ENCODE results near the gene PRELID3B.
A peak's percentile ranks its signal among the peaks of the same experiment; 100 is the strongest.

PRELID3B gene

GRCh38 chr20:59042151-59042795 is at the start of gene PRELID3B:
TSS of gene PRELID3B (minus strand) at chr20:59042786. CDS start at chr20:59042730, 56 bp downstream.
- no peak for DNase-seq (ENCODE audit: low spot score)

GRCh38 chr20:59087829-59088433 is 45.3 kb upstream of the PRELID3B start:
- peak; percentile 71 for DNase-seq (ENCODE audit: low spot score)

DNA sequence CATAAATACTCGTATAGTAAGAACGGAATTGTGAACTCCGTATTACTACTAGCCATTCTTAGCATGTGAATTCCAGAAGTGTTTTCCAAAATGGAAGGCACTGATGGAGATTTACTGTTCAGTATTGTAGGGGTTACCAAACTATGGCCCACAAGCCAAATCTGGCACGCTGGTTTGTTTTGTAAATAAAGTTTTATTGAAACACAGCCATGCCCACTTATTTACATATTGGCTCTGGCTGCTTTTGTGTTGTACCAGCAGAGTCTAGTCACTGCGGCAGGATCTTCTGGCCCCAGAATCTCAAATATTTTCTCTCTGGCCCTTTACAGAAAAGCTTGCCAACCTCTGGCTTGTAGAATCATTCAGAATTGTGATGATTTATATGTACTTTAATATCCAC is 44.3 kb upstream of the PRELID3B start:
- no peak for DNase-seq (ENCODE audit: low spot score)

DNA sequence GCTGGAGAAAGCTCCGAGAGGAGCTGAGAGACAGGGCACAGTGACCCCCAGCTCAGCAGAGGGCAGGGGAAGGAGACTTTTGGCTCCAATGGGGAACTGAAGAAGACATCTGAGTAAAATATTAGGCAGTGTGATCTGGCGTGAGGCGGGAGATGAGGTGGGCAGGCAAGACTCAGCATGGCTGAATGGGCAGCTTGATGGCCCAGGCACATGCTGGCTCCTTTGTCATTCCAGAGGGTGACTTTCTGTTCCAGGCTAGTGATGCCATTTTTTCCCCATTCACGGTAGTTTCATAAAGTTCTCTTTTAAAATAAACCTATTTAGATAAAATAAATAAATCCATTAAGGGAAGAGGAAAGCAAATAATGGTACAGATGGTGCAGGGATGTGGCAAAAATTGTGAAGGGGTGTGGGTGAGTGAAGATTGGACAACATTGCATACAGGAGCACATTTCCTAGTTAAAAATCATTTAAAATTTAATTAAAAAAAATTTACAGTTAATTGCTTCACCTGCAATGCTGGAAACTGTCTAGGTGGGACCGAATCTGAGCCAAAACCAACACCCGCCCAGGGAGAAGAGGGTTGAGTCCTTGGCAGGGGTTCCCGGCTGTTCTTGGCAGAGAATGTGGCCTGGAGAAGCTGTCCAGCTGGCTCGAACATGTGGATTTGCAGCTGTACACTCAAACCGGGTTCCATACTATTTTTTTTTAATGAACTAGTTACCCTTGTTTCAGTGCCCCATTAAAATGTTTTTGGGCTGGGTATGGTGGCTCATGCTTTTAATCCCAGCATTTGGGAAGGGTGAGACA is 41.7 kb upstream of the PRELID3B start:
- DNase-seq (ENCODE audit: low spot score) = no peak

GRCh38 chr20:59082981-59083380 is 40.4 kb upstream of the PRELID3B start:
- DNase-seq (ENCODE audit: low spot score) = no peak

DNA sequence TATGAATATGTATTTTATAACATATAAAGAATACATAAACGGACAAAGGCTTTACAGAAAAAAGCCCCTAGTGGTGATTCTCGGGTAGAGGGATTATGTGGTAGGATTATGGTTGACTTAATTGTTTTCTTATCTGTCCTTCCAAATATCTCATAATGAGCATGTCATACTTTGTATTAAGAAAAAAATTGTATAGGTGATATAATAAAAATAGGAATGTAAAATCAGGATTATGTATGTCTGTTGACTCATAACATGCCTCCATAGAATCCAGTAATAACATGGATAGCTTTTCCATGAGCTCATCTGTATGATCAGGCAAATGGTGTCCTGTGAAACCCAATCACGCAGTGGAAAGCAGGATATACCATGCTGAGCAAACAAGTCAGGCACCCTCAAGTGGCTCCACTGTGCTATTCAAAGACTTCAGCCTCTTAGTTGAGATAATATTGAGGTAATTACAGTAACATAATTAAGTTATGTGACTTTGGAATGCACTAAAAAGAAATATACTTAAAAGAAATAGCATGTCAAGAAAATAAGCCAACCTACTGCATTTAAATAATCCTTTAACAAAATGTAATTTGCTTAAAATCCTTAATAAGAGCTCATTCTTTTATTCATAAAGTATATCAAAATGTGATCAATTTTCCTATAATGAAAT is 39.6 kb upstream of the PRELID3B start:
- no peak for DNase-seq (ENCODE audit: low spot score)

DNA sequence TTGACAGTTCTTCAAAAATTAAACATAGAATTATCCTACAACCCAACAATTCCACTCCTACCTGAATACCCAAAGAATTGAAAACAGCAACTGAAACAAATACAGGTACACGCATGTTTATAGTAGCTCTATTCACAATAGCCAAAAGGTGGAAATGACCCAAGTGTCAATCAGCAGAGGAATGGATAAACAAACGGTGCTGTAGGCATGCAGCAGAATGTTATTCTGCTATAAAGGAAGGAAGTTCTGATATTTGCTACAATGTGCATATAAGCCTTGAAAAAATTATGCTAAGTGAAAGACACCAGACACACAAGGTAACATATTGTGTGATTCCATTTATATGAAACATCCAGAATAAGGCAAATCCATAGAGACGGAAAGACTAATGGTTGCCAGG is 38.5 kb upstream of the PRELID3B start:
- DNase-seq (ENCODE audit: low spot score) = no peak

DNA sequence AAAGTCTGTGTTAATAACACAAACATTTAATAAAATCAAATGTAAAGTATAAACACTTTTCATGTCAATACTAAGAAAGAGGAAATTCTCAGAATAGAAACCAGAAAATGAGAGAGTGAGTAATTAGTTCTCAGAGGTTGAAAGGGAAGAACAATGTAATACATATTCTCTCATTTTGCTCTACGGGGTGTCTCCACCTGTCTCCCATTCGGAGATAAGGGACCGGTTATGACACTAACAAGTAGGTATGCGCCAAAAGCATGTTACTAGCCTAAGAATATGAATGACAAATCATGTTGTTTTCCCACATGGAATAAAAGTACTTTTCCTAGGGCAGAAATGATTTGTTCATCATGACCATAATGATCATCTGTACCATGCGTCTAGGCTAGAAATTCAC is 35.6 kb upstream of the PRELID3B start:
- DNase-seq (ENCODE audit: low spot score) = no peak

DNA sequence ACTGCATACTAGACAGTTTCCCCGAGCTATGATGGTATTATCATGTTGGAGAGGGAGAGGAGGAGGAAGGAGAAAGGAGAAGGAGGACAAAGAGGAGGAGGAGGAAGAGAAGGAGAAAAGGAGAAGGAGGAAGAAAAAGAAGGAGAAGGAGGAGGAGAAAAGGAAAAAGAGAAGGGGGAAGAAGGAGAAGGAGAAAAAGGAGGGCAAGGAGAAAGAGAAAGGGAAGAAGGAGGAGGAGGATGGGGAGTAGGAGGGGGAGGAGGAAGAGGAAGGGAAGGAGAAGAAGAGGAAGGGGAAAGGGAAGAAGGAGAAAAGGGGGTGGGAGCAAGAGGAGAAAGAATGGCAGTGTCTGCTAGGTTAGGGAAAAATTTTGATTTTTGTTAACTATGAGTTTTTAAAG is 35.1 kb upstream of the PRELID3B start:
- DNase-seq (ENCODE audit: low spot score) = no peak

DNA sequence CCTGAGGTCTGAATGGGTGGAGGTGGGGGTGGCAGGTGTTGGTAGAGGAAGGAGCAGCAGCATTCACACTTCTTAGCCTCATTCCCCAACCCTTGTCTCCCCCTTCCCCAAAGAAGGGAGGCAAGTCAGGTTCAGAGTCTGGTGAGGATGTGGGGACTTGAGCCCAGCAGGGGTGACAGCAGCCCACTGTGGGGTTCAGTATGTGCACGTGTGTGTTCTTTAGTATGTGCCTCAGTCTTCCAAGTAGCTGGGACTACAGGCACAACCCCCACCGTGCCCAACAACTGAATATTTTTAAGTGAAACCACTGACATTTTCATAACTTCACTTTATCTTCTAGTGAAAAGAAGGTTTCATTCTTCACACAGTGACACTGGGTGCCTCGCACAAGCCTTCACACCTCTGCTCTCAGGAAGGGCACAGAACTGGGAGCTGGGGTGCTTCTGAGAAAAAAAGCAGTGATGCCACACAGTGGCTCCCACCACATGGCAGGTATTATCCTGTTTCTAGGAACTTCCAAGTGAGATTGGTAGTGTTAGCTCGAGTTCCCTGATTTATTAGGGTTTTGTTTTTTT is 33.4 kb upstream of the PRELID3B start:
- DNase-seq (ENCODE audit: low spot score) = no peak

DNA sequence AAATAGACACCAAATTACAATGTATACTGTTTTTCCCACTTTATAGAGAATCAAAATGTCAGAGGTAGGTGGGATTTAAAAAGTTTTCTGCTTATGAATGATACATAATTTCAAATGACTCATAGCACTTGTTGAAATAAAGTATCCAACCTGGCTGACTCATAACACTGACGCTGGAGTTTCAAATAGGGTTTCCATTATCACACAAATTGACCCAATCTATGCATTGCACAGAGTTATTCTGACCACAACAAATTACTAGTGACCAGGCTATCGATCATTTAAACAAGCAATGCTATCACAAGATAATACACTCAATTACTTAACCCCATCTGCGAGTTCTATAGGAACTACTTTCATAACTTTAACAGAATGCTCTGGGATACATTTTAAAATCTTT is 31.9 kb upstream of the PRELID3B start:
- DNase-seq (ENCODE audit: low spot score) = no peak

DNA sequence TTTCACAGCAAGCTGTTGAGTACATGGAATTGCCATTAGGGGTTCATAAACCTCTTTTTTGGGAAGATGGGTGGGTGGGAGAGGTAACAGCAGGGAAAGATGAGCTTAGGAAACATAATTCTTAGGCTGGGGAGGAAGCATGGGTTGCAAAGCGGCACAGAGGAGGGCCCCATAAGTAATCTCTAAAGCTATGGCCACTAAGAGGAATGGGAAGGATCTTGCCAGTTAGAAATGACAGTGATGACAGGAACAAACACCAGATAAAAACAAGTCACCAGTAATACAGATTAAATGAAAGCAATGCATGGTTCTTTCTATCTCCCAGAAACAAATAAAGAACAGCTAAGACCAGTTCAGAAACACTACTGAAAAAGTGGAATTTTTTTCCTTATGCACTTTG is 31.0 kb upstream of the PRELID3B start:
- DNase-seq (ENCODE audit: low spot score) = no peak

DNA sequence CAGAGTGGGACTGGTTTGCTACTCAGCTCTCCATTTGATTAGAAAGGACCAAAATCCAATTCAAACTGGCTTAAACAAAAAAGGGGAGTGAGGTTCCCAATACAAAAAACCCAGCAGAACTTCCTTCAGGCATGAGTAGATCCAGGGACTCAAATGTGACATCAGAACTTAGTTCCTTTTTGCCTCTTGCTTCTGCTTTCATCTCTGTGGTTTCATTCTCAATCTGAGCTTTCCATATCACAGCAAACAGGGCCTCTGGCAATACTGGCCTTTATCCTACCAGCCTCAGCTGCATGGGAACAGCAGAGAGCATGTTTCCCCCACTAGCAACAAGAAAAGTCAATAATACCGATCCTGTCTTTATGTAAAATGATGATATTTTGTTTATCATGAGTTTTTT is 28.6 kb upstream of the PRELID3B start:
- DNase-seq (ENCODE audit: low spot score) = no peak

DNA sequence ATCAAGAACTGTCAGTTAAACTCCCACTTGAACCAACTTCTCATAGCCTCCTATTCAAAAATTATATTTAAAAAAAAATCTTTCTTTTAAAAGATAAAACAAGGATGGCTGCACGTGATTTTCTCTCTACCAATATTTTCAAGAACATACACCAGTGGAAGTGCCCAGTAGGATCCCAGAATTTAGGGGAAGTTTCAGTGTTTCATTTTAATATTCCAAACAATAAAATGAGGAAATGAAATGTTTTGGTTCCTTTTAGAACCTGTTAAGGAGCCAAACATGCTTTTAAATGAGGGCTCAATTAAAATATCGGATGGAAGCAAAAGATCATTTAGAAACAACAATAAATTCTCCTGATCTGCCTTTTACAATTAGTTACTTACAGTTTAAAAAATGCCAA is 26.4 kb upstream of the PRELID3B start:
- no peak for DNase-seq (ENCODE audit: low spot score)

DNA sequence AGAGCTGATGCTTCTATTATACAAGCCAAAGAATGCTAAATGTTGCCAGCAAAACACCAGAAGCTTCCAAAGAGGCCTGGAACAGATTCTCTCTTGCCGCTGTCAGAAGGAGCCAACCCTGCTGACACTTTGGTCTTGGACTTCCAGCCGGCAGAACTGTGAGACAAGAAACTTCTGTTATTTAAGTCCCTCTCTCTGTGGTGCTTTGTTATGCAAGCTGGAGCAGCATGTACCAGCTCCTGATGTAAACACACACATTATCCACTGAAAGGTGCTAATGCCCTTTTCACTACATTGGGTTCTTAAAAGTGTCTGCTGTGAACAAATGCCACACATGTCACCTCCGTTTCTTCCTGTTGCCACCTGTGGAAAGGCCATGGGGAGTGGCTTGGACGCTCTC is 25.9 kb upstream of the PRELID3B start:
- DNase-seq (ENCODE audit: low spot score) = no peak

DNA sequence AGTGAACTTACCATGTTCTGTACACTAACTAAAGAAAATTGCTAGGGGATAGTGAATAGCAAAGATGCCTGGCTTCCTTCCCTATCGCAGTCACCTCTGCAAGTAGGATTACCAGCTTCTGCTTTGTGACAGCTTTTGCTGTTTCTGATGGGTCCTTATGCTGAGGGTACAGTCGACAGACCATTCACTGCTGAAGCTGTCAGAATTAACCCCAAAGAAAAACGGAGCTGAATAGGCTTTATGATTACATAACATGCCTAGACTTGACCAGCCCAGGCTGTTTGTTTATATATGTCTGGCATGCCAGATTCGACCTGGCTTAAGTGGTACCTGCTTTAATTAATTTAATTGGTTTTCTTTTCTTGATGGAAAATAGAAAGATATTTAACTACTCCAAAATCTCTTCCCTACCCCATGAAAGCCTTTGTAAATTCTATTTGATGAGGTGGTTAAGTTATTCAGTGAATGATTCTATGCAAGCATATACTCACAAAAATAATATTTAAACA is 21.7 kb upstream of the PRELID3B start:
- no peak for DNase-seq (ENCODE audit: low spot score)

DNA sequence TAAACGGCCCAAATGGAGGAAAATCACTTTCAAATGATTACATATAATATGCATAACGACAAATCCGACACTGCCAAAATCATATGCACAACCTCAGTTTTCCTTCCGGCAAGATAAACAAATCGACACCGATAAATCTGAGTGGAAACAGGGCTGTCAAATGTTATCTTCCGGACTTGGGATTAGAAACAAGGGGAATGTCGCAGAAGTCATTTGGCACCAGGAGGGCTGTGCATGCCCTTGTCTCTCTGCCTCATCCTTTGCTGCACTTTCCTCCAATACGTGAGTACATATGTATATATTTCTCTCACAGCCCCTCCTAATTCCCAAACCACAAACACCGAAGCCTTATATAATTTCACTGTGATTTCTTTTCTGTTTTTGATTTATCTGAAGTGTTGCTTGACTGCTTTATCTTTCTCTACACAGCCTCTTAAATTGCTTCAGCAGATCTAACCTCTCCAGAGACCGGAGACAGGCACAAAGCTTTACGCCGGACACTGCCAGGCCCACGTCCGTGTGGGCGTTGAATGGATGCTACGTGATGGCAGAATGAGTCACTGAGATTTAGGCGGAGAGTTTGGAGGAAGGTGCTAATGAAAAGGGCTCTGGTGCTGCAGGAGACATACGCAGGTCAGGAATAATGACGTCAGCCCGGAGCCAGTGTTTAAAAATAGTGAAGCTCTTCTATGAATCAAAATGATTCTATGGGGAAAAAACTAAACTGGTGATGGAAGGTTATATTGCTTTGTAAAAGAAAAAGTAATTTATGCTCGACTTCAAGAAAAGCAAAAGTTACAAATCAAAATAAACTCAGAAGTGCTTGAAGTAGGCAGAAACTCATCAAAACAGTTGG is 21.0 kb upstream of the PRELID3B start:
- no peak for DNase-seq (ENCODE audit: low spot score)

DNA sequence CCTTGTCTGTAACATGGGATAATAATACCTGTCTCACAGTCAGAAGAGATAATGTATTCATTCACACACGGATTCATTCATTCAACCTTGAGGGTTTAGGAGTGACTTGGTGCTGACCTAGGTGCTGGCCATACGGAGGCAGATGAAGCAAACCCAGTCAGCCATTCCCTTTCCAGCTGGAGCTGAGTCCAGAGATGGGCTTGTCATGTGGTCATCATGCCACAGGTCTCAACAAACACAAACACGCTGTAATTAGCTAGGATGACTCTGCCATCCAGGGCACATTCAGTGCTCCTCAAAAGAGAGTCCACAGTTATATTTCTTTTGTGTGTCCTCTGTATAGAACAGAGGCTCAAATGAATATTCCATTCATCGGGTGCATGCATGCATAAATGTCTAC is 19.5 kb upstream of the PRELID3B start:
- DNase-seq (ENCODE audit: low spot score) = no peak

- no peak for DNase-seq (ENCODE audit: low spot score)
Observed at GRCh38 chr20:59055302-59055701, 12.7 kb upstream of the PRELID3B start.

GRCh38 chr20:59051666-59052185 is 9.1 kb upstream of the PRELID3B start:
- DNase-seq (ENCODE audit: low spot score) = no peak

DNA sequence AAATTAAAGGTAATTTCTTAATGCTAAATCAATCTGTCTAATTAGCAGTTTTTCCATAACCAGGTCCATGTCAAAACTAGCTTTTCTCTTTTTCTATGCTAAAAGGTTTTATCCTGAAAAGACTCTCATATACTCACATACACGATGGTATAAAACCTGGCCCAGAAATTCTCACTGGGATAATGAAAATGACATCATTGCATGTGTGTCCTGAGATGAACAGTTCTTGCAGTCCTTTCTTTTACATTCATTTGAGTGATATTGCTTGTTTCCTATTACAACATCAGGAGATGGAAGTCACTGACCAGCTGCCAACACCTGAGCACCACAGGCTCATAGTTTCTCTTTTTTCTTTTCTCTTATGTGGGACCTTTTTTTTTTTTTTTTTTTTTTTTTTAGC is 7.9 kb upstream of the PRELID3B start:
- no peak for DNase-seq (ENCODE audit: low spot score)

All from putamen (tissue), 1 donor.